ENCODE measurements around the gene FARS2.

Gene FARS2

DNA sequence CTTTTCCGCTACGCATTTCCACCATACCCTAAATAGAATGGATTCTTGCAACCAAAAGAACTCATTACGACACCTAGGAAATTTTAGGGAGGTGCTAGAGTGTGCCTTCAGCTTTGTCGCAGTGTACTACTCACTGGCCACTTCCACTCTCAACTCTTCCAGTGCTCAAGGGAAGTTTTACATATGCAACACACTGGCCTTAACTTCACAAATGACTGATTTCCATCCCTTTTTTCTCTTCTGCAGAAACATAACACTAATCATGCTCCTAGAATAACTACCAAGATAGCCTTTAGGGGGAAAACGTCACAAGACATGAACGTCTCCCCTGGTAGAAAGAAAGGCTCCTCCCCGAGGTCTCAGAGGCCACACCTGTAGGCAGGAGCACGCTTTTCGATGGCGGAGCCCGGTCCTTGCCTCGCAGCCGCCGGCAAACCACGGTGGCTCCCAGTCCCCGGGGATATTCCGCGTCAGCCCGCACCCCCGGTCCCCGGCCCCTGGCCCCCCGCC is 1.1 kb upstream of the FARS2 start:
- peak; percentile 72 for DNase-seq (ENCODE audit: low spot score)
- Mint-ChIP-seq H3K4me1 (ENCODE audit: low read depth) (peaks cover 33% of the 10 kb centered on the region), H3K4me3 (peak overlapping the region; percentile 97), H3K9me3 (no peaks in the 10 kb centered on the region), H3K36me3 (ENCODE audit: low read depth) (peaks cover 11% of the 10 kb centered on the region), H3K27ac (peak overlapping the region; percentile 100), H3K27me3 (ENCODE audit: low read depth) (no peaks in the 10 kb centered on the region)

DNA sequence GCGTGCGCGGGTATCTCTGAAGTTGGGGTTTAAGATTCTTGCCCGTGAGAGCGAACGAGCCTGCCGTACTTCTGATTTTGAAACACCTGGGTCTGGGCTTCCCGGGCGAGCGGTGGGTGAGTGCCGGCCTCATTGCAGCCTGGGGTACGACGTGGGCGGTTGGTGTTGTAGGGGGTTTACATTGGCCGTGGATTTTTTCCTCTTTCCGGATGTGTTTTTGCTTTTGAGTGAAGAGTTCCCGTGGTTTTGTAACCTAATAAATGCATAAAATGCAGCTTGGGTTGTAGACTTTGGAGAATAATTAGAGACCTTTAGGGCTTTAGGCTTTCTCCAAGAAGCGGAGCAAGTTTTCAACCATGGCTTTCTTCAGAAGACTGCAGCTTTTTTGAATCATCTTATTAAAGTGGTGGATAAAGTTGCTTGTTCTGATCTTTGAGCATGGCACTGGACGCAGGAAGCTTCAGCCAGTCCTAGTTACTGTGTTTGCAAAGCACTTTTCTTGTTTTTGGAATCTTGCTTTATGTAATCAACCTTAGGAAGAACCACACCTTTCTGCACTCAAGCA is 314 bp downstream of the FARS2 start:
- peak overlapping the region; percentile 97 for H3K4me3 Mint-ChIP-seq
- H3K27ac Mint-ChIP-seq = peak overlapping the region; percentile 100
- DNase-seq (ENCODE audit: low spot score) = no peak
- H3K36me3 Mint-ChIP-seq (ENCODE audit: low read depth) = peaks cover 16% of the 10 kb centered on the region
- H3K4me1 Mint-ChIP-seq (ENCODE audit: low read depth) = peaks cover 40% of the 10 kb centered on the region
- H3K9me3 Mint-ChIP-seq = no peaks in the 10 kb centered on the region
- H3K27me3 Mint-ChIP-seq (ENCODE audit: low read depth) = no peaks in the 10 kb centered on the region

DNA sequence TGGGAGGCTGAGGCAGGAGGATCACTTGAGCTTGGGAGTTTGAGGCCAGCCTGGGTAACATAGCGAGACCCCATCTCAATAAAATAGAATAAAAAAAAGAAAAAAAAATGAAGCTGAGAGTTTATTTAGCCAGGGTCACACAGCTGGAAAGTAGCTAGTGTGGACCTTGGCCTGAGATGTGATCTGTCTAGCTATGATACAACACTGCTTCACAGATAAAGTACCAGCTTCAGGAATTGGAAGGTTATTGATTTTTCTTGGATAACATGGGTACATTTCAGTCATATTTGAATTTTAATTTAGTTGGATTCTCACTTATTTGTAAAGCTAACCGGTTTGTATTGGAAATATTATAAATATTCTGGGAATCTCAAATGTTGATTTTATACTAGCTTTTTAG is 5.1 kb downstream of the FARS2 start:
- Mint-ChIP-seq H3K27me3 (ENCODE audit: low read depth) (no peaks in the 10 kb centered on the region), H3K9me3 (peaks cover 6% of the 10 kb centered on the region), H3K27ac (no peak overlapping the region), H3K4me3 (no peak overlapping the region), H3K4me1 (ENCODE audit: low read depth) (peaks cover 29% of the 10 kb centered on the region), H3K36me3 (ENCODE audit: low read depth) (peaks cover 23% of the 10 kb centered on the region)
- no peak for DNase-seq (ENCODE audit: low spot score)

DNA sequence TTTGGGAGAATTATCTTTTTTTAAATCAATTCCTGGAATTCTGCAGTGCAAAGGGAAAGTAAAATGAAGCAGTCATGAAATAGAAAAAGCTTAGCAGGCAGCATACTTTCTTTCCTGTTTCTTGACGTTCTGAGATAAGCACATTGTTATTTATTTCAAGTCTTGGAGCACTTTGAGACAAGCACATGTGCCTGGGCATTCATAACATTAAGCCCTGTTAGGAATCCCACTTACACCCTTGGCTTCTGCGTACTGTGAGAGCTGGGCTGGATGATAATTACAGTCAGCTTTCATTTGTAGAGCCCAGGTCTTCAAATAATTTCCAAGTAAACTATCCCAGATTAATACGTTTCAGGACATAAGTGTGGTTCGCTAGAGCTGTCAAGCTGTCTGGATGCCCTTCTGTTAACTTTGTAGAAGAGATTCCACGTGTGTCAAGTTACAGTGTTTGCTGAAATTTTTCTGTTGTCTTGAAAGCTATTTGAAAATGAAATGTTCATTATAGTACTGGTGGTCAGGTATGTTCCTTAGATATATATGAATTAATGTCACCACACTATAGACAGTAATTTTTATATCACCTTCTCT is 8.9 kb downstream of the FARS2 start:
- H3K27me3 Mint-ChIP-seq (ENCODE audit: low read depth) = no peaks in the 10 kb centered on the region
- no peak for DNase-seq (ENCODE audit: low spot score)
- H3K36me3 Mint-ChIP-seq (ENCODE audit: low read depth) = peaks cover 22% of the 10 kb centered on the region
- H3K27ac Mint-ChIP-seq = peak overlapping the region; percentile 6
- H3K9me3 Mint-ChIP-seq = peaks cover 6% of the 10 kb centered on the region
- H3K4me1 Mint-ChIP-seq (ENCODE audit: low read depth) = peaks cover 40% of the 10 kb centered on the region
- H3K4me3 Mint-ChIP-seq = peak overlapping the region; percentile 15

GRCh38 chr6:5271926-5272325 is 10.6 kb downstream of the FARS2 start:
- Mint-ChIP-seq H3K9me3 (peaks cover 6% of the 10 kb centered on the region), H3K36me3 (ENCODE audit: low read depth) (peaks cover 20% of the 10 kb centered on the region), H3K27ac (no peak overlapping the region), H3K27me3 (ENCODE audit: low read depth) (no peaks in the 10 kb centered on the region), H3K4me1 (ENCODE audit: low read depth) (peaks cover 46% of the 10 kb centered on the region), H3K4me3 (no peak overlapping the region)
- no peak for DNase-seq (ENCODE audit: low spot score)

GRCh38 chr6:5274231-5274630 is 12.9 kb downstream of the FARS2 start:
- Mint-ChIP-seq H3K27me3 (ENCODE audit: low read depth) (no peaks in the 10 kb centered on the region), H3K4me1 (ENCODE audit: low read depth) (peaks cover 54% of the 10 kb centered on the region), H3K27ac (no peak overlapping the region), H3K36me3 (ENCODE audit: low read depth) (peaks cover 14% of the 10 kb centered on the region), H3K4me3 (peak overlapping the region; percentile 18), H3K9me3 (no peaks in the 10 kb centered on the region)
- DNase-seq (ENCODE audit: low spot score) = no peak

GRCh38 chr6:5275497-5275896 is 14.2 kb downstream of the FARS2 start:
- peaks cover 61% of the 10 kb centered on the region for H3K4me1 Mint-ChIP-seq (ENCODE audit: low read depth)
- no peak for DNase-seq (ENCODE audit: low spot score)
- no peaks in the 10 kb centered on the region for H3K27me3 Mint-ChIP-seq (ENCODE audit: low read depth)
- H3K4me3 Mint-ChIP-seq = no peak overlapping the region
- H3K36me3 Mint-ChIP-seq (ENCODE audit: low read depth) = peaks cover 17% of the 10 kb centered on the region
- peak overlapping the region; percentile 47 for H3K27ac Mint-ChIP-seq
- no peaks in the 10 kb centered on the region for H3K9me3 Mint-ChIP-seq

DNA sequence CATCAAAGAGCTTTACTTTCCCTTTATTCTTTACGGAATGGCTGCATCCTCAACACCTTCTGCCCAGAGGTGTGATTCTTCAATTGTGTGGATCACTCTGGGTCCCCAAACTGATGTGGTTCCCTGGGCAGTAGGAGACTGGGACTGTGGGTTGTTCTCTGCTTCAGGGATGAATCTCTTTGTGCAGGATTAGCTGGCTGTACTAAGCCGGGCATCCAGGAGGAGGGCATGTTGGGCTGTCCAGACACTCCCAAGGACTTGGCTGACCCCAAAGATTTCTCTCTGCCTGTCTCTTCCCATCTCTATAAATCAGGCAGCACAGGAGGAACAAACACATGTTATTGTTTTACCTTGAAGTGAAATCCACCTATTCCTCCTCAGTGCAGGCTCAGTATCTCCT is 15.3 kb downstream of the FARS2 start:
- H3K27me3 Mint-ChIP-seq (ENCODE audit: low read depth) = no peaks in the 10 kb centered on the region
- no peak for DNase-seq (ENCODE audit: low spot score)
- H3K4me1 Mint-ChIP-seq (ENCODE audit: low read depth) = peaks cover 61% of the 10 kb centered on the region
- peaks cover 17% of the 10 kb centered on the region for H3K36me3 Mint-ChIP-seq (ENCODE audit: low read depth)
- H3K27ac Mint-ChIP-seq = no peak overlapping the region
- no peaks in the 10 kb centered on the region for H3K9me3 Mint-ChIP-seq
- no peak overlapping the region for H3K4me3 Mint-ChIP-seq

- Mint-ChIP-seq H3K9me3 (no peaks in the 10 kb centered on the region), H3K27ac (no peak overlapping the region), H3K4me1 (ENCODE audit: low read depth) (peaks cover 70% of the 10 kb centered on the region), H3K4me3 (no peak overlapping the region), H3K27me3 (ENCODE audit: low read depth) (no peaks in the 10 kb centered on the region), H3K36me3 (ENCODE audit: low read depth) (peaks cover 15% of the 10 kb centered on the region)
- no peak for DNase-seq (ENCODE audit: low spot score)
Observed at GRCh38 chr6:5277589-5277988, 16.3 kb downstream of the FARS2 start.

GRCh38 chr6:5278047-5278446 is 16.7 kb downstream of the FARS2 start:
- Mint-ChIP-seq H3K36me3 (ENCODE audit: low read depth) (peaks cover 15% of the 10 kb centered on the region), H3K27me3 (ENCODE audit: low read depth) (no peaks in the 10 kb centered on the region), H3K27ac (no peak overlapping the region), H3K4me3 (no peak overlapping the region), H3K4me1 (ENCODE audit: low read depth) (peaks cover 66% of the 10 kb centered on the region), H3K9me3 (no peaks in the 10 kb centered on the region)
- DNase-seq (ENCODE audit: low spot score) = no peak

- DNase-seq (ENCODE audit: low spot score) = no peak
- H3K9me3 Mint-ChIP-seq = no peaks in the 10 kb centered on the region
- H3K4me1 Mint-ChIP-seq (ENCODE audit: low read depth) = peaks cover 60% of the 10 kb centered on the region
- peak overlapping the region; percentile 54 for H3K4me3 Mint-ChIP-seq
- peak overlapping the region; percentile 87 for H3K27ac Mint-ChIP-seq
- peaks cover 15% of the 10 kb centered on the region for H3K36me3 Mint-ChIP-seq (ENCODE audit: low read depth)
- no peaks in the 10 kb centered on the region for H3K27me3 Mint-ChIP-seq (ENCODE audit: low read depth)
Observed at GRCh38 chr6:5278565-5279120, 17.3 kb downstream of the FARS2 start.

DNA sequence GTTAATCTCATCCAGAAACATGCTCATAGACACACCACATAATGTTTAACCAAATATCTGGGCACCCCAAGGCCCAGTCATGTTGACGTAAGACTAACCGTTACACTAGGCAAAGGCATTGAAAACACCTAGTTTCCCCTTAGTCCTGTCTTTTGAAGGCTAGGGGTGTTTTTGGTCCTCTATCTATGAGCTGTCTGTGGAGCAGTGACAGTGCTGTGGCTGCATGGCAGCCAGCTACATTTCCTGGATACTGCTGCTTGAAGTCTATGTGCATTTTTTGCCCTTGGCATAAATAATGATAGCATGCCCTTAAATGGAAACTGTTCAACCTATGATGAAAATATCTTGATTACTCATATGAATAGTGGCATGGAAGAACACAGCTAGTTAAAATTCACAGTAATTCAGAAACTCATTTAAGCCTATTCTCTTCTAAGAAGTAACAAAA is 18.6 kb downstream of the FARS2 start:
- H3K36me3 Mint-ChIP-seq (ENCODE audit: low read depth) = peaks cover 15% of the 10 kb centered on the region
- peak; percentile 61 for DNase-seq (ENCODE audit: low spot score)
- H3K27ac Mint-ChIP-seq = peak overlapping the region; percentile 88
- H3K4me3 Mint-ChIP-seq = peak overlapping the region; percentile 65
- peaks cover 54% of the 10 kb centered on the region for H3K4me1 Mint-ChIP-seq (ENCODE audit: low read depth)
- no peaks in the 10 kb centered on the region for H3K9me3 Mint-ChIP-seq
- no peaks in the 10 kb centered on the region for H3K27me3 Mint-ChIP-seq (ENCODE audit: low read depth)

- DNase-seq (ENCODE audit: low spot score) = no peak
- Mint-ChIP-seq H3K36me3 (ENCODE audit: low read depth) (peaks cover 11% of the 10 kb centered on the region), H3K27me3 (ENCODE audit: low read depth) (no peaks in the 10 kb centered on the region), H3K27ac (peak overlapping the region; percentile 74), H3K4me1 (ENCODE audit: low read depth) (peaks cover 46% of the 10 kb centered on the region), H3K9me3 (no peaks in the 10 kb centered on the region), H3K4me3 (no peak overlapping the region)
Observed at GRCh38 chr6:5280920-5281319, 19.6 kb downstream of the FARS2 start.

GRCh38 chr6:5282191-5282623 is 20.9 kb downstream of the FARS2 start:
- H3K4me1 Mint-ChIP-seq (ENCODE audit: low read depth) = peaks cover 42% of the 10 kb centered on the region
- DNase-seq (ENCODE audit: low spot score) = no peak
- H3K9me3 Mint-ChIP-seq = no peaks in the 10 kb centered on the region
- no peaks in the 10 kb centered on the region for H3K27me3 Mint-ChIP-seq (ENCODE audit: low read depth)
- no peak overlapping the region for H3K27ac Mint-ChIP-seq
- no peak overlapping the region for H3K4me3 Mint-ChIP-seq
- H3K36me3 Mint-ChIP-seq (ENCODE audit: low read depth) = peaks cover 11% of the 10 kb centered on the region
